HG03060 (cell line): ENCODE measurements around the gene TIMM29.
"Not testable (repeated sequence)": the region's sequence is repeated elsewhere in the genome, so short reads cannot be mapped to it uniquely, and the experiment has no call there.

Source experiments
- ATAC-seq: cut with Tn5 transposase; IDR thresholded peaks from one replicate; pipeline ENCODE4 v1.9.1; 2021; ENCODE audit warnings: low read depth, moderate number of reproducible peaks; ENCODE audit not compliant: unreplicated experiment

Gene TIMM29

DNA sequence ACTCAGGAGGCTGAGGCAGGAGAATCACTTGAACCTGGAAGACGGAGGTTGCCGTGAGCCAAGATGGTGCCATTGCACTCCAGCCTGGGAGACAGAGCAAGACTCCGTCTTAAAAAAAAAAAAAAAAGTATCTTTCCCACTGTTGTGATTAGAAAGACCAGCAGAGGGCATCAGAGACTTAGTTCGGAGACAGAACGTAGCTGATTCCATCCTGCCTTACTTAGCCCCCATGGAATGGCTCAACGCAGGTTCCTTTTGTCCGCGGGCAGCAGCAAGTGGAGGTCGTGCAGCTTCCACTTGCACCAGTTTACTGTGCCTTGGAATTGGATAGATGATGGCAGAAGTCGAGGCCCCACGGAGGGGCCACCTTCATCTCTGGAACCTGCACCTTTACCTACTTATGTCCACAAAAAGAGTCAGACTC lies 8.1 kb downstream of the TIMM29 start:
- no peak for ATAC-seq

DNA sequence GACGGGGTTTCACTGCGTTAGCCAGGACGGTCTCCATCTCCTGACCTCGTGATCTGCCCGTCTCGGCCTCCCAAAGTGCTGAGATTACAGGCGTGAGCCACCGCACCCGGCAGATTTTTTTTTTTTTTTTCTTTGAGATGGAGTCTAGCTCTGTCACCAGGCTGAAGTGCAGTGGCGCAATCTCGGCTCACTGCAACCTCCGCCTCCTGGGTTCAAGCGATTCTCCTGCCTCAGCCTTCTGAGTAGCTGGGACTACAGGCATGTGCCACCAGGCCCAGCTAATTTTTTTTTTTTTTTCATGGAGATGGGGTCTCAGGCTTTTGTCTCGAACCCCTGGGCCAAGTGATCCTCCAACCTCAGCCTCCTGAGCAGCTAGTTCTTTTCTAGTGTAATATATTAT lies 13.0 kb downstream of the TIMM29 start:
- not testable (repeated sequence) for ATAC-seq

DNA sequence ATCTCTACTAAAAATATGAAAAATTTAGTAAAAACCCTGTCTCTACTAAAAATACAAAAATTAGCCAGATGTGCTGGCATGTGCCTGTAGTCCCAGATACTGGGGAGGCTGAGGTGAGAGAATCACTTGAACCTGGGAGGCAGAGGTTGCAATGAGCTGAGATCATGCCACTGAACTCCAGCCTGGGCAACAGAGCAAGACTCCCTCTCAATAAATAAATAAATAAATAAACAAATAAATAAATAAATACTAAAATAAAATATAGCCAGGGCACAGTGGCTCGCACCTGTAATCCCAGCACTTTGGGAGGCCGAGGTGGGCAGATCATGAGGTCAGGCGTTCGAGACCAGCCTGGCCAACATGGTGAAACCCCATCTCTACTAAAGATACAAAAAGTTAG lies 14.8 kb downstream of the TIMM29 start:
- ATAC-seq: not testable (repeated sequence)

DNA sequence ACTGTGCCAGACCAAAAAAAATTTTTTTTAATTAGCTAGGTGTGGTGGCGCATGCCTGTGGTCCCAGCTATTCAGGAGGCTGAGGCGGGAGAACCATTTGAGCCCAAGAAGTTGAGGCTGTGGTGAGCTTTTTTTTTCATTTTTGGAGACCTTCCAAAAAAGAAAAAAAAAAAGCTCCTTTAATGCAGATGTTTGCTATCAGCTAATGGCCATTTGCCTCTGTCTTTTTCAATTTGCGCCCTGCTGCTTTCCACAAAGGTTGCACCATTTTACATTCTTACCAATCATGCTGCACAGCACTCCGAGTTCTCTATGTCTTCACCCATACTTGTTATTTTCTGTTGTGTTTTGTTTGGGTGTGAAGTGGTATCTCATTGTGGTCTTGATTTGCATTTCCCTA lies 16.7 kb downstream of the TIMM29 start:
- no peak for ATAC-seq

DNA sequence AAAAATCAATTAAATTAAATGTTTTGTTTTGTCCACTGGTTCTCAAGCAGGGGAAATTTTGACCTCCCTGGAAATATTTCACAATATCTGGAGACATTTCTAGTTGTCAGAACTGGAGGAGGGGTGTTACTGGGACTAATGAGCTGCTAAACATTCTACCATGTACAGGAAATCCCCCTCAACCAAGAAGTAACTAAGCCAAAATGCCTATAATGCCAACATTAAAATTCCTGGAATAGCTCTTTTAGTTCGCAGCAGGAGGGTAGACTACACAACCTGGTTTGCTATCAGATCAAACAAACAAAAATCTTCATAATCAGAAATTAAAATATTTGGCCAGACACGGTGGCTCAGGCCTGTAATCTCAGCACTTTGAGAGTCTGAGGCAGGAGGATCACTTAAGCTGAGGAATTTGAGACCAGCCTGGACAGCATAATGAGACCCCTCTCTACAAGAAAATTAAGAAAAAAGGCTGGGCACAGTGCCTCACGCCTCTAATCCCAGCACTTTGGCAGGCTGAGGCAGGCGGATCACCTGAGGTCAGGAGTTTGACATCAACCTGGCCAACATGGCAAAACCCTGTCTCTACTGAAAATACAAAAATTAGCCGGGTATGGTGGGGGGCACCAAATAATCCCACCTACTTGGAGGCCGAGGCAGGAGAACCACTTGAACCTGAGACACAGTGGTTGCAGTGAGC lies 18.5 kb downstream of the TIMM29 start:
- no peak for ATAC-seq

DNA sequence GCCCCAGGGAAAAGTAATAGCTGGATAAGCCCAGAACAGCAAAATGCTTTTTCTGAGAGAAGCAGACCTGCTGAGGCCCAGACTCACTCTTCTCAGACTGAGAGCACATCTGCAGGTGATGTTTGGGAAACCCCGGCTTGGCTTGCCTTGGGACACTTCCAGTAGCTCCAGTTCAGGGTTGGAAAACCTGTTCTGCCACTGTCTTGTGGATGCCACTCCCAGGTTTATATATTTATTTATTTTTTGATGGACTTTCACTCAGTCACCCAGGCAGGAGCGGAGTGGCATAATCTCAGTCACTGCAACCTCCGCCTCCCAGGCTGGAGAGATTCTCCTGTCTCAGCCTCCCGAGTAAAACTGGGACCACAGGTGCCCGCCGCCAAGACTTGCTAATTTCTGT lies 24.2 kb downstream of the TIMM29 start:
- no peak for ATAC-seq

DNA sequence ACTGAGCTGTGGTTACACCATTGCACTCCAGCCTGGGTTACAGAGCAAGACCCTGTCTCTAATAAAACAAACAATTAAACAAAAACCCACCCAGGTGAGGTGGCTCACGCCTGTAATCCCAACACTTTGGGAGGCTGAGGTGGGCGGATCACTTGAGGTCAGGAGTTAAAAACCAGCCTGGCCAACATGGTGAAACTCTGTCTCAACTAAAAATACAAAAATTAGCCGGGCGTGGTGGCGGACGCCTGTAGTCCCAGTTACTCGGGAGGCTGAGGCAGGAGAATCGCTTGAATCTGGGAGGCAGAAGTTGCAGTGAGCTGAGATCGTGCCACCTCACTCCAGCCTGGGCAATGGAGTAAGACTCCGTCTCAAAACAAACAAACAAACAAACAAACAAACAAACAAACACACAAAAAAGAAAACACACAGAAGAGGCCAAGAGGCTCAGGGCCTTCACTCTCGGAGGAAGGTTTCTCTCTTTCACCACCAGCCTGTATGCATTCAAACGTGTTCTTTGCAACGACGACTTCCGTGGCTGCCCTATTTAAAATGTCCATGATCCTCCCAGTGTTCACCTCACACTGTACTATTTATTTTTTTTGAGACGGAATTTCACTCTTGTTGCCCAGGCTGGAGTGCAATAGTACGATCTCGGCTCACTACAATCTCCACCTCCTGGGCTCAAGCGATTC lies 30.8 kb downstream of the TIMM29 start:
- ATAC-seq: not testable (repeated sequence)

DNA sequence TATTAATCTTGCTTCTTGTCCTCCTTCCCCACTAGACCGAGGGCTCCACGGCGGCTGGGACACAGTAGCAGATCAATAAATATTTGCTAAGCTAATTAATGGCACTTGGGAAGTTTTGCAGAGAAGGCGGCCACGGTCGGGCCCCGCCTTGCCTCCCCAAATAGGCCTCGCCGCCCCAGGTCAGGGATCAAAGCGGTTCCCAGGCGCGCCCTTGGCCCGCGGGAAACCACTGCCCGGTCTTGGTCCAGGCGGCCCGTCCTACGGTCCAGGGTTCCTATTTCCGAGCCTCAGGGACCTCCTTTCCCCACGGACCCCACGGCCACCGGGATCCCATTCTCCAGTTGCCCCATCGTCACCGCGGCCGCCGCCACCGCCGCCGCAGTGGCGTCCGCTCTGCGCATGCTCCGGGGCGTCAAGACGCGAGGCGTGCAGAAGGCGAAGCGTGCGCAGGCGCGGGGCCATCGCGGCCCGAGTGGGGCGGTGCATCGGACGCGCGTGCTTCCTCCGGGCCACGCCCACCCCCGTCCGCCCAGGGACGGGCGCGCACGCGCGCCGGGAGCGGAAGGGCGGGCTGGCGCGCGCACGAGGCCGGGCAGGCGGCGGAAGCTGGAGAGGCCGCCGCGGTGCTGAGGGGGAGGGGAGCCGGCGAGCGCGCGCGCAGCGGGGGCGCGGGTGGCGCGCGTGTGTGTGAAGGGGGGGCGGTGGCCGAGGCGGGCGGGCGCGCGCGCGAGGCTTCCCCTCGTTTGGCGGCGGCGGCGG lies 31.9 kb downstream of the TIMM29 start, which contains the start of gene SMARCA4:
Gene SMARCA4, plus strand, starts transcription at position 717 of the 759 bp plus-strand sequence. CDS start 23,122 bp downstream, outside the sequence.
- no peak for ATAC-seq

DNA sequence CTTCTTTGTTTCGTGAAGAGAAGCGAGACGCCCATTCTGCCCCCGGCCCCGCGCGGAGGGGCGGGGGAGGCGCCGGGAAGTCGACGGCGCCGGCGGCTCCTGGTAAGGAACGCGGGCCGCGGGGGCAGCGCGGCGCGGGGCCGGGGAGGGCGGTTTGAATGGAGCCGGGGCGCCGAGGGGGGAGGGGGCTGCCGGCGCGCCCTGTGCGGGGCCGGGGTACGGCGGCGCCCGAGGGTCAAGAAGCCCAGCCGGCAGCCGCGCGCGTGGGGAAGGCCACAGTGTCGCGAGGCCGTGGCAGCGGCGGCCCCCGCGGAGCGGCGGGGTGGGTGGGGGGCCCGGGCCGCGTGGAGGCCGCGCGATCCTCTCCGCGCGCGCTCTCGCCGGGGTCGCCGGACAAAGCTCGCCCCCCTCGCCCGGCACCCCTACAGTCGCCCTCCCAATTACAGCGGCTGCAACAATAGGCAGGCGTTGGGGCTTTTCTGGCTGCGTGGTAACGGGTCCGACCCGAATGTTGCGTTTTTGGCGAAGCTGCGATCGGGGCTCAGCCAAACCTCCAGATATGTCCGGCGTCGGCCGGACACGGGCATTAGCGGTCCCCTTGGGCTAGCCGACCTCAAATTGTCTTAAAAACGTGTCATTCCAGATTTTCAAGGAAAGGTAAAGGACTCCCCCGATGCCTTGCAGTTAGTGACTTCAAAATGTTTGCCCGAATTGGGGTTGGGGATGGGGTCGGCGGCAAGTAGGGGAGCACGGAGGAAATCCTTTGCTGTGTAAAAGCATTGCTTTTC lies 32.7 kb downstream of the TIMM29 start:
- no peak for ATAC-seq

DNA sequence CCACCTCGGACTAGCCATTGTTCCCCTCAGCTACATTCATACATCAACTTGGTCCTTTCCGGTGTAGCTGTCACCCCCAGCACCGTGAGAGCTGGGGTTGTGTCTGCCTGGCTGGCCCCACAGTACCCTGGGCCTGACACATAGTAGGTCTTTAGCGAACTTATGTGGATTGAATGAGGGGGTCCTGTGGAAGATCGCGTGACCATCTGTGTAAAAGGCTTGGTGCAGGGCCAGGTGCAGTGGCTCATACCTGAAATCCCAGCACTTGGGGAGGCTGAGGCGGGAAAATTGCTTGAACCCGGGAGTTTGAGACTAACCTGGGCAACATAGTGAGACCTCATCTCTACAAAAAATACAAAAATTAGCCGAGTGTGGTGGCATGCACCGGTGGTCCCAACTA lies 34.3 kb downstream of the TIMM29 start:
- no peak for ATAC-seq

DNA sequence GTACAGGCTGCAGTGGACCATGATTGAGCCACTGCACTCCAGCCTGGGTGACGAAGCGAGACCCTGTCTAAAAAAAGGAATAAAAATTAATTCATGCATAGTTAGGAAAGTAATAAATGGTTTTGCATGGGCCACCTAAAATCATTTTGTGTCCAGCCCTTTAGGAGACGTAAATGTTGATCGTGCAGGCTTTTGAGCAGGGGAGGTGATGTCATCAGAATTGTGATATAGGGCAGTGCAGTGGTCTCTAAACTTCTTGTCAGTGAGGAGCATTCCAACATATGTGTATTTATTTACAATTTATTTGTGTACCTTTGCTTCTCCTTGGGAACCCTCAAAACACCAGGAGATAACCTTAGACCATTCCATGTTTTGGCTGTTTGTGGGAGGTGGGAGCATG lies 35.3 kb downstream of the TIMM29 start:
- no peak for ATAC-seq

DNA sequence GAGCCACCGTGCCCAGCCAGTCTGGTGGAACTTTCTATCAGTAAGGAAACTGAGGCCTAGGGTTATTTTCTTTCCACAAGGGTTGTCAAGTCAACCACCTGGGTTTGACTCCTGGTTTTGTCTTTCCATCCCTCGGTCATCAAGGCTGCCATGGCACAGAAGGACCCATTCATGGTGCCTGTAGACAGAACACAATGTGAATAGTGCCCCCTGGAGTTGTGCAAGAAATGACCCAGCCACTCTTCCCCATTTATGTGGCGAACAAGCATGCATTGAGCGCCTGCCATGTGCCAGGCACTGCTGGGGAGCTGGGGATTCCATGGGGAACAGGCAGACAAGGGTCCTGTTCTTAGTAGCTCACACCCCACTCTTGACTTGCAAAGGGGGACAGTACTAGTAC lies 36.3 kb downstream of the TIMM29 start:
- no peak for ATAC-seq

DNA sequence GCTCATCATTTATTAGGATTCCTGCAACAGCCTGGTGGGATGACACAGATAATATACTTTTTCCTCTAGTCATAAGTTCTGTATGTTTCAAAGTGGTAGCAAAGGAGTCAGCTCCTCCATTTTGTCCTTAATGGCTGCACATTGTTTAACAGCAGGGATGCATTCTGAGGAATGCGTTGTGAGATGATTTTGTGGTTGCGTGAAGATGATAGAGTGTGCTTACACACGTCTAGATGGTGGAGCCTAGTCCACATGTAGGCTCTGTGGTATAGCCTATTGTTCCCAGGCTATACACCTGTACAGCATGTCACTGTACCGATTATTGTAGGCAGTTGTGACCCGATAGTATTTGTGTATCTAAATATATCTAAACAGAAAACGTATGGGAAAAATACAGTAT lies 36.8 kb downstream of the TIMM29 start:
- ATAC-seq: no peak

DNA sequence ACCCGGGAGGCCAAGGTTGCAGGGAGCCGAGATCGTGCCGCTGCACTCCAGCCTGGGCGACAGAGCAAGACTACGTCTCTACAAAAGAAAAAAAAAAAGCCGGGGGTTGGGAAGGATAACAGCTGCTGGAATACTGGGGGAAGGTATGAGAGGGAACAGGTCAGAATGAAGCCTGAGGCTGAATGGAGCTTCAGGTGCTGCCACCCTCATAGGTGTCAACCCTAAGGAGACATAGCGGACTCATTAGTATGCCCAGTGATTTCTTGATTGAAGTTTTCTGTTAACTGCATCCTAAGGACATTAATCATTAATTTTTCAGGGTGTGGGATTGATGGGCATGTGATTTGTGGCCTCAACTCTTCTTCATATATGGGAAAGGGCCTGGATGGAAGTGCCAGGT lies 38.2 kb downstream of the TIMM29 start:
- no peak for ATAC-seq

DNA sequence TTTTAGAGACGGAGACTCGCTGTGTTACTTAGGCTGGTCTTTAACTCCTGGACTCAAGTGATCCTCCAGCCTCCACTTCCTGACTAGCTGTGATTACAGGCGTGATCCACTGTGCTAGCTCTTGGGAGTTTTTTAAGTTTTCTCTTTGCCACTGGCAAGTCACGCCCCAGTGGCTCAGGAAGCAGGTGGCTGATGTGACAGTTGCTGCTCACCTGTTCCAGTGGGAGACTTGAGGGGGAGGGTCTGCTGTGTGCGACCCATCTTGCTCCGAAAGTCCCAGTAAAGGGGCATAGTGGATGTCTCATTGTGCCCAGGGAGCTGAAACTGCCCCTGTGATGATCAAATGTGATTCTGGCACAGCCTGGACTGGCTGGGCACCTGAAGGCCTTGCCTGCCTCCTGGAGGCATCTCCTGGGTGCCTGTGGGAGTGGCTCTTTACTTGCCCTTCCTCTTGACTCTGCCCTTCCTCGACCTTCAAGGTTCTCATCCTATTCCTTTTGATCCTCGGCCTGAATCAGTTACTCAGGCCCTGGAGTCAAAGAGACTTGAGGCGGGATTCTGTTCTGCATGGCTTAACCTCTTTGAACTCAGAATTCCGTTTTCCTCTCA lies 40.0 kb downstream of the TIMM29 start:
- ATAC-seq: no peak

DNA sequence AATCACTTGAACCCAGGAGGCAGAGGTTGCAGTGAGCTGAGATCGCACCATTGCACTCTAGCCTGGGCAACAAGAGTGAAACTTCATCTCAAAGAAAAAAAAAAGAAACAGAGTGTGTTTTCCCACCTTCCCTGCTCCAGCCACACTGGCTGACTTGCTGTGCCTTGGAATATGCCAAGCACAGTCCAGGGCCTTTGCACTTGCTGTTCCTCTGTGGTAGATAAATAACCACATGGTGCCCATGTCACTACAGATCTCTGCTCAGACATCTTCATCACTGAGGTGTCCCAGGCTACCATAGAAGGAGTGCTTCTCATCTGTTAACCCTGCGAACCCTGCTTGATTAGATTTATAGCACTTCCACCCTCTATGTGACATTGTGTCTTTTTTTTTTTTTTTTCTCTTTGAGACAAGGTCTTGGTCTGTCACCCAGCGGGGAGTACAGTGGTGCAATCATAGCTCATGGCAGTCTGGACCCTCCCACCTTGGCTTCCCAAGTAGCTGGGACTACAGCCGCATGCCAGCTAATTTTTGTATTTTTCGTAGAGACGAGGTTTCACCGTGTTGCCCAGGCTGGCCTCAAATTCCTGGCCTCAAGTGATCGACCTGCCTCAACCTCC lies 42.6 kb downstream of the TIMM29 start:
- no peak for ATAC-seq

DNA sequence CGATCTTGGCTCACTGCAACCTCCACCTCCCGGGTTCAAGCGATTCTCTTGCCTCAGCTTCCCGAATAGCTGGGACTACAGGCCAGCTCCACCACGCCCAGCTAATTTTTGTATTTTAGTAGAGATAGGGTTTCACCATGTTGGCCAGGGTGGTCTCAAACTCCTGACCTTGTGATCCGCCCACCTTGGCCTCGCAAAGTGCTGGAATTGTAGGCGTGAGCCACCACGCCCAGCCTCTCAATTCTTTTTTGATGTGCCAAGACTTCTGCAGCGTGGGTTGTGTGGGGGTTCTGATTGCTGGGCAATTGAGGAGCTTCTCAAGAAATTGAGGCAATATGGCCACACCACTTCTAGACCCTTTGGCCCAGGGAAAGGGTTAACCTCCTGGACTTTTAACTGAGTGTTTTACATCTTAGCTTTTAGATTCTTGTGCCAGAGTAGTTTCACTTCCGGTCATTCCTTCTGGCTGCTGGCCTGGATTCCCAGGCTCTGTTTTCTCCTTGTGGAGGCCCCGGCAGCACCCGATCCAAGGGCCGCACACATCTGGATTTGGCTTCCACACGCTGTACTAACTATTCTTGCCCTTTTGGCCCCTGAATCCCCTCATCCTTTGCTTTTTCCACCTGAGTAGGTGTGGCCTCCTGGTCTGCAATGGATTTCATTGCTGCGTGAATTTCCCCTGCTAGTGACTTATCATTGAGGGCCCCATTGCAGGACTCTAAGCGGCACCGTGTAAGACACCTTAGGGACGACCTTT lies 46.9 kb downstream of the TIMM29 start:
- no peak for ATAC-seq

DNA sequence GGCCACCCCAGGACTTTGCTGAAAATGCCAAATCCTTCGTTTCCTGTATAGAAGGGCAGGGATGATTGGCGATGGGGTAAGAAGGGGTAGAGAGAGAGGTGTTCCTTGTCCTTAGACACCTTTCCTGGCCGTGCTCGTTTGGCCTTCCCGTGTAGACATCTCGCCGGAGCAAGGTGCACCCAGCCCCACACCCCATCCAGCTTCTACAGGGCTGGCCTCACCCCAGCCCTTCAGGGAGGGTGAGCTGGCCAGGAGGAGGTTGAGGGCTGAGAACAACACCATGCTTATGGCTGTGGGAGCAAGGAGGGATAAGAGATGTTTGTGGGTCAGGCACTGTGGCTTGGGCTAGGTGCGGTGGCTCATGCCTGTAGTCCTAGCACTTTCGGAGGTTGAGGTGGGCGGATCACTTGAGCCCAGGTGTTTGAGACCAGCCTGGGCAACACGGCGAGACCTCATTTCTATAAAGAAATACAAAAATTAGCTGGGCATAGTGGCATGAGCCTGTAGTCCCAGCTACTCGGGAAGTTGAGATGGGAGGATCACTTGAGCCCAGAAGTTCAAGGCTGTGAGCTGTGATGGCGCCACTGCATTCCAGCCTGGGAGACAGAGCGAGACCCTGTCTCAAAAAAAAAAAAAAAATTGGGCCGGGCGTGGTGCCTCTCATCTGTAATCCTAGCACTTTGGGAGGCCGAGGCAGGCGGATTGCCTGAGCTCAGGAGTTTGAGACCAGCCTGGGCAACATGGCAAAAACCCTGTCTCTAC lies 47.7 kb downstream of the TIMM29 start:
- no peak for ATAC-seq
